Vagina (tissue), 2 donors: ENCODE data around the gene AIF1. TPM values are rescaled to one million over a fixed set of nuclear protein-coding genes. Genes with fewer than 3 reads are reported as not detected.

ENCODE experiments used
- DNase-seq, 2 donors: peaks; one replicate each; pipeline ENCODE4 v3.0.0-alpha.2; 2017; ENCODE audit errors: extremely low spot score in 2 of 2
- H3K27ac ChIP-seq: fragments of 200-600 bp; sonication (generic); one replicate; pipeline ENCODE4 v1.5.1; 2019
- H3K27me3 ChIP-seq: fragments of 200-600 bp; sonication (generic); one replicate; pipeline ENCODE4 v1.5.1; 2019
- H3K36me3 ChIP-seq, 2 donors: fragments of 200-600 bp; sonication (generic); one replicate each; pipeline ENCODE4 v1.5.1; 2017 to 2019
- H3K4me1 ChIP-seq: fragments of 200-600 bp; sonication (generic); one replicate; pipeline ENCODE4 v1.5.1; 2019
- H3K4me3 ChIP-seq, 2 donors: fragments of 200-600 bp; sonication (generic); 1 replicate in 1 of 2; 2 replicates in 1 of 2; pipeline ENCODE4 v1.5.1; 2016 to 2019
- H3K9me3 ChIP-seq: fragments of 200-600 bp; sonication (generic); one replicate; pipeline ENCODE4 v1.5.1; 2019
- CTCF ChIP-seq, 3 experiments: fragments of 450-650 bp in 2 of 3; fragments of 200-600 bp in 1 of 3; sonication (generic) in 1 of 3; IDR thresholded peaks; one replicate each; pipeline ENCODE4 v1.5.1; 2017 to 2019; ENCODE audit warnings: antibody characterized with exemption in 3 of 3, mild to moderate bottlenecking in 2 of 3, moderate library complexity in 2 of 3
- POLR2A ChIP-seq, 2 donors: fragments of 450-650 bp; IDR thresholded peaks; one replicate each; pipeline ENCODE4 v1.6.1; 2017; ENCODE audit warnings: antibody characterized with exemption in 2 of 2, mild to moderate bottlenecking in 2 of 2, moderate library complexity in 2 of 2
- POLR2AphosphoS5 ChIP-seq, 2 donors: sonication (generic); formaldehyde crosslinking; IDR thresholded peaks; one replicate each; pipeline ENCODE4 v1.9.0; 2017; ENCODE audit warnings: antibody characterized with exemption in 2 of 2, mild to moderate bottlenecking in 2 of 2, low read depth in 1 of 2; ENCODE audit not compliant: insufficient read depth in 1 of 2
- intact Hi-C: fragments of 100-400 bp; cut with DNase I; formaldehyde crosslinking; loops from one replicate; pipeline ENCODE4 v1.15.1; 2023
- total RNA-seq: library from RNA; depleted of rRNA; stranded (reverse); fragments of >200 nt; gene quantifications from one replicate; pipeline ENCODE4 v1.2.3, GENCODE V29; 2016

AIF1 gene
- total RNA-seq, 1 donor from 2014 or later, result 25.0 TPM

GRCh38 chr6:31581434-31582229 is 33.4 kb upstream of the AIF1 start:
- Histone ChIP-seq H3K27me3 (no peaks in the 10 kb centered on the region), H3K4me1 (peaks cover 25% of the 10 kb centered on the region), H3K4me3 (peak overlapping the region; percentile 68 to 74), H3K9me3 (no peaks in the 10 kb centered on the region), H3K36me3 (no peaks in the 10 kb centered on the region), H3K27ac (peak overlapping the region; percentile 92)
- no peak for TF ChIP-seq CTCF (IDR thresholded peaks at IDR 0.05)
- TF ChIP-seq POLR2A (IDR thresholded peaks at IDR 0.05), result no peak
- no peak for TF ChIP-seq POLR2AphosphoS5 (IDR thresholded peaks at IDR 0.05; ENCODE audit: insufficient read depth in 1 of 2, low read depth in 1 of 2)
- intact Hi-C loops, result no loop called here
- no peak for DNase-seq

- intact Hi-C loops, result no loop called here
- H3K27ac ChIP-seq, result peak within 1 kb of the TSS; percentile 92
- peaks cover 25% of the 10 kb centered on the region for H3K4me1 ChIP-seq
- H3K9me3 ChIP-seq, result no peaks in the 10 kb centered on the region
- no peaks in the 10 kb centered on the region for H3K36me3 ChIP-seq
- TF ChIP-seq POLR2A (IDR thresholded peaks at IDR 0.05) (no peak), POLR2AphosphoS5 (IDR thresholded peaks at IDR 0.05; ENCODE audit: insufficient read depth in 1 of 2, low read depth in 1 of 2) (no peak), CTCF (IDR thresholded peaks at IDR 0.05) (no peak)
- no peaks in the 10 kb centered on the region for H3K27me3 ChIP-seq
- no peak for DNase-seq
- peak within 1 kb of the TSS; percentile 68 to 74 for H3K4me3 ChIP-seq
These were observed 32.8 kb upstream of the AIF1 start, which contains the start of gene LTB for GRCh38 chr6:31582230-31582643. TSS of gene LTB (minus strand) at chr6:31582424. CDS start at chr6:31582417, 7 bp downstream.

GRCh38 chr6:31585491-31585890 is 29.5 kb upstream of the AIF1 start:
- Histone ChIP-seq H3K36me3 (no peaks in the 10 kb centered on the region), H3K27me3 (no peaks in the 10 kb centered on the region), H3K4me1 (peaks cover 22% of the 10 kb centered on the region), H3K4me3 (no peak overlapping the region), H3K27ac (no peak overlapping the region), H3K9me3 (no peaks in the 10 kb centered on the region)
- DNase-seq, result no peak
- no peak for TF ChIP-seq POLR2A (IDR thresholded peaks at IDR 0.05)
- no peak for TF ChIP-seq POLR2AphosphoS5 (IDR thresholded peaks at IDR 0.05; ENCODE audit: insufficient read depth in 1 of 2, low read depth in 1 of 2)
- TF ChIP-seq CTCF (IDR thresholded peaks at IDR 0.05), result no peak
- intact Hi-C loops, result no loop called here

- no peak within 1 kb of the TSS for H3K4me3 ChIP-seq
- H3K4me1 ChIP-seq, result peaks cover 19% of the 10 kb centered on the region
- H3K27ac ChIP-seq, result no peak within 1 kb of the TSS
These were observed 29.0 kb upstream of the AIF1 start, which contains the start of gene LST1 for GRCh38 chr6:31586008-31586407. TSS of gene LST1 (plus strand) at chr6:31586277. CDS start at chr6:31587300, 1,023 bp downstream.

More at GRCh38 chr6:31586008-31586407, 29.0 kb upstream of the AIF1 start, which contains the start of gene LST1:
- H3K27me3 ChIP-seq, result no peaks in the 10 kb centered on the region
- no peaks in the 10 kb centered on the region for H3K36me3 ChIP-seq
- DNase-seq, result no peak
- no peaks in the 10 kb centered on the region for H3K9me3 ChIP-seq
- intact Hi-C loops, result no loop called here
- TF ChIP-seq CTCF (IDR thresholded peaks at IDR 0.05) (no peak), POLR2A (IDR thresholded peaks at IDR 0.05) (no peak), POLR2AphosphoS5 (IDR thresholded peaks at IDR 0.05; ENCODE audit: insufficient read depth in 1 of 2, low read depth in 1 of 2) (no peak)
